ENCODE data around the gene FCMR. TPM values are rescaled to one million over a fixed set of nuclear protein-coding genes. Genes with fewer than 3 reads are reported as not detected.

Gene FCMR
- total RNA-seq, 1 experiment from 2014 or later = not detected

DNA sequence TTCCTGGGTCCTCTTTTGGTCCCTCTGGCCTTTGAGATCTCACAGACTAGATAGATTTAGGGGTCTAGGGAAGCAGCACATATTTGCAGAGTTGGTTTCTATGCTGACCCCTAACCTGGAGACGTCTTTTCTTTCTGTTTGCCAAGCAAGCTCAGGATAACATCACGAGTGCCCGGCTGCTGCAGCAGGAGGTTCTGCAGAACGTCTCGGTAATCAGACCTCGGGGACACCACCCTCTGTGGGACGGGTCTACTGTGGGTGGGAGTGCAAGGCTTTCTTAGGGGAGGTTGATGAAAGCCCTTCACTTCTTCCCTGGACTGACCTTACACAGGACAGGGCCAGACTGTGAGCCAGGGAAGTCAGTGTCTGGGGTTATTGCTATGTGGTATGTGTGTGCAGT is 21.6 kb downstream of the FCMR start:
- no peak for DNase-seq (ENCODE audit: low read depth)

- no peak for DNase-seq (ENCODE audit: low read depth)
Measured at GRCh38 chr1:206899717-206900116, 22.0 kb downstream of the FCMR start.

DNA sequence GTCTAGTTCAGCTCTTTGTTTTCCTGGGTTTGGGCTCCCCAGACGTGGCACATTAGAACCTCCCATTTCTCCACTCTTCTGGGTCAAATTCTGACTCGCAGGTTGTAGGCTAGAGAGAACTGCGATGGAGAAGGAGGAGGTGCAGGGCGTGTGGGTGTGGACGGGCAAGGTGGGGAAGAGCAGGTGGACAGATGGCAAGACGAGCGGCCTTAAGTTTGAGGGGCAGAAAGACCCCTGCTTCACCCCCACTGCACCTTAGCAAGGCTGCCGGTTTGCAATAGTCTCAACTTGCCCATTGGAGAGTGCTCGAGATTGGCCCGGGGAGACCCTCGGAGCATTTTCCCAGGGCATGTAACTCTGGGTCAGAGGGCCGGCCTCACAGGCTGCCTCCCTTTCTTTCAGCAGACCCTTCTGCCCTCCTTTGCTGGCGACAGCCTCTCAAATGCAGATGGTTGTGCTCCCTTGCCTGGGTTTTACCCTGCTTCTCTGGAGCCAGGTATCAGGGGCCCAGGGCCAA is 22.8 kb downstream of the FCMR start:
- DNase-seq (ENCODE audit: low read depth) = no peak

- DNase-seq (ENCODE audit: low read depth) = peak; percentile 73
Measured at GRCh38 chr1:206898089-206898914, 23.4 kb downstream of the FCMR start.

- no peak for DNase-seq (ENCODE audit: low read depth)
Measured at GRCh38 chr1:206897175-206897574, 24.6 kb downstream of the FCMR start, which contains the start of gene IL24. IL24 (plus strand) TSS chr1:206897443; CDS start chr1:206897833, 390 bp downstream.

GRCh38 chr1:206896261-206896660 is 25.5 kb downstream of the FCMR start:
- DNase-seq (ENCODE audit: low read depth) = peak; percentile 46

- DNase-seq (ENCODE audit: low read depth) = peak; percentile 64
Measured at GRCh38 chr1:206895837-206896242, 25.9 kb downstream of the FCMR start.

- DNase-seq (ENCODE audit: low read depth) = no peak
Measured at GRCh38 chr1:206895325-206895724, 26.4 kb downstream of the FCMR start.

- no peak for DNase-seq (ENCODE audit: low read depth)
Measured at GRCh38 chr1:206893380-206893779, 28.4 kb downstream of the FCMR start.

GRCh38 chr1:206892351-206892984 is 29.3 kb downstream of the FCMR start:
- peak; percentile 60 for DNase-seq (ENCODE audit: low read depth)

GRCh38 chr1:206891412-206891811 is 30.3 kb downstream of the FCMR start:
- peak; percentile 33 for DNase-seq (ENCODE audit: low read depth)

DNA sequence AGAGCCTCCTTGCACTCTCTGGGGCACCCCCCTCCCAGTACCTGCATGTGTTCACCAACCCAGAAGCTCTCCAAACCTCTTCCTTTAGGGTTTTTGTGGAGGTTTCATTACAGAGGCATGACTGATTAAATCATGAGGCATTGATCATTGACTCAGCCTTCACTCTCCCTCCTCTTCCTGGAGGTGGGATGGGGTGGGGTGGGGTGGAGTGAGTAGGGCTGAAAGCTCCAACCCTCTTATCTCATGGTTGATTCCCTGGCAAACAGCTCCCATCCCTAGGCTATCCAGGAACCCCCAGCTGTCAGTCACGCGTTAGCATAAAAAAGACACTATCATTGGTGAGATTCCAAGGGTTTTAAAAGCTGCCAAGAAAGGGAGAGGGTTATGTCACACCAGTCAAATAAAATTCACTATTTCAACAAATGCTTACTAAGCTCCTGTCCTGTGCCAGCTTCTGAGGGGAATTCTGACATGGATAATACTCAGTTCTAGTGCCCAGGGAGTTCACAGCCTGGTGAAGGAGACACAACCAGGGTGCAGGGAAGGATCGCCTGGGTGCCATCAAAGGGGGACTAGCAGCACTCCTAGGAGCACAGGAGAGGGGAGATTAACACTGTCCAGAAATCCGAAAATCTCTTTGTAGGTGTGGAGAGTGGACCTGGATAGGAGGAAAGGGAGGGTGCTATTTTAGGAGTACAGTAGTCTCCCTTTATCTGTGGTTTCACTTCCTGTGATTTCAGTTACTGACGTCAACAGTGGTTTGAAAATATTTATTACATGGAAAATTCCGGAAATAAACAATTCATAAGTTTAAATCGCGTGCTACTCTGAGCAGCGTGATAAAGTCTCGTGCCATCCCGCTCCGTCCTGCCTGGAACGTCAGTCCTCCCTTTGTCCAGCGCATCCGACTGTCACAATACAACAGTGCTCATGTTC is 31.3 kb downstream of the FCMR start:
- peak; percentile 61 for DNase-seq (ENCODE audit: low read depth)

DNA sequence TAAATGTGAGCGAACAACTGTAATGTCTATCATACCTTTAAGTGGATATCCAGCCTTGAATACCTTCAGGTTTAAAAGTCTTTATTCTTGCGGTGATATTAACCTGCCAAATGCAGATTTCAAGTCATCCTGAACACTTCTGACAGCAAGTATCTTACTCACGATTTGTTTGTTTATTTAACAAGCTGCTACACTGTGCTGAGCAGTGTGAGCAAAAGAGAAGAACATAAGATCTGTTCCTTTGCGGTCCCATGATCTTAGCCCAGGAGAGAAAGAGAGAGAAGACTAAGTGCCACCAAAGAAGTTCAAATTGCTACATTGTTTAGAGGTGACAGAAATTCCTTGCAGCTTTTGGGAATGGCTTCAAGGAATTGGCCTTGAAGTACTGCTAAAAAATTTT is 34.0 kb downstream of the FCMR start:
- peak; percentile 32 for DNase-seq (ENCODE audit: low read depth)

- no peak for DNase-seq (ENCODE audit: low read depth)
Measured at GRCh38 chr1:206886831-206887230, 34.9 kb downstream of the FCMR start.

GRCh38 chr1:206885341-206886060 is 36.2 kb downstream of the FCMR start:
- DNase-seq (ENCODE audit: low read depth) = no peak

GRCh38 chr1:206883876-206884275 is 37.9 kb downstream of the FCMR start:
- no peak for DNase-seq (ENCODE audit: low read depth)

GRCh38 chr1:206883160-206883559 is 38.6 kb downstream of the FCMR start:
- no peak for DNase-seq (ENCODE audit: low read depth)

DNA sequence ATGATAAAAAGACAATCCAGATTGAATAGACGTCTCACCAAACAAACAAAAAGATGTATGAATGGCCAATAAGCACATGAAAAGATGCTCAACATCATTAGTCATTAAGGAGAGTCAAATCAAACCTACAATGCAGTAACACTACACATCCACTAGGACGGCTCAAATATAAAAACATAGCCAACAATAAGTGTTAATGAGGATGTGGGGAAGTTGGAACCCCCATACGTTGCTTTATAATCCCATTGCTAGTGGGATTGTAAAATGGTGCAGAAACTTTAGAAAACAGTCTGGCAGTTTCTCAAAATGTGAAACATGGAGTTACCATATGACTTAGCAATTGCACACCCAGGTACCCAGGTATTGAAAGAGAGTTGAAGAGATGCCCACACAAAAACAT is 39.2 kb downstream of the FCMR start:
- no peak for DNase-seq (ENCODE audit: low read depth)

DNA sequence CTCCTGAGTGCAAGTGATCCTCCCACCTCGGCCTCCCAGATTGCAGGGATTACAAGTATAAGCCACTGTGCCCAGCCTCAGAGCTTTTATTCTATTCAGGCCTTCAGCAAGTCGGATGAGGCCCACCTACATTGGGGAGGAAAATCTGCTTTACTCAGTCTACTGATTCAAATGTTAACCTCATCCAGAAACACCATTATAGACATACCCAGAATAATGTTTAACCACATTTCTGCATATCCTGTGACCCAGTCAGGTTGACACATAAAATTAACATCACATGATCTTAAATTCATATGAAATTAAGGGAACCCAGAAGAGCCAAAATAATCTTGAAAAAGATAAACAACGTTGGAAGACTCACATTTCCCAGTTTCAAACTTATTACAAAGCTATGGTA is 41.4 kb downstream of the FCMR start:
- DNase-seq (ENCODE audit: low read depth) = no peak

GRCh38 chr1:206878456-206878855 is 43.3 kb downstream of the FCMR start:
- no peak for DNase-seq (ENCODE audit: low read depth)
